Neural progenitor cell (in vitro differentiated cells): ENCODE data around the gene REL. TPM values are rescaled to one million over a fixed set of nuclear protein-coding genes. Genes with fewer than 3 reads are reported as not detected.

Experiments
- DNase-seq: peaks from one replicate; pipeline ENCODE4 v3.0.0-alpha.2; 2016; ENCODE audit warnings: low spot score
- H2AFZ ChIP-seq: fragments of 200-600 bp; sonication (generic); replicated peaks from 2 replicates; pipeline ENCODE4 v1.6.1; 2016; ENCODE audit warnings: antibody characterized with exemption
- H3F3A ChIP-seq: fragments of 200-600 bp; sonication (generic); 2 replicates; pipeline ENCODE4 v1.6.1; 2016; ENCODE audit warnings: antibody characterized with exemption, low read depth
- H3K27ac ChIP-seq: fragments of 200-600 bp; sonication (generic); 2 replicates; pipeline ENCODE4 v1.5.1; 2016; ENCODE audit warnings: mild to moderate bottlenecking
- H3K27me3 ChIP-seq: fragments of 200-600 bp; sonication (generic); 2 replicates; pipeline ENCODE4 v1.6.1; 2016; ENCODE audit warnings: mild to moderate bottlenecking, moderate library complexity
- H3K36me3 ChIP-seq: fragments of 200-600 bp; sonication (generic); 2 replicates; pipeline ENCODE4 v1.5.1; 2016
- H3K4me1 ChIP-seq: fragments of 200-600 bp; sonication (generic); 2 replicates; pipeline ENCODE4 v1.6.1; 2016; ENCODE audit warnings: mixed run types
- H3K4me2 ChIP-seq: fragments of 200-600 bp; sonication (generic); 2 replicates; pipeline ENCODE4 v1.6.1; 2016
- H3K4me3 ChIP-seq: fragments of 200-600 bp; sonication (generic); 2 replicates; pipeline ENCODE4 v1.5.1; 2016
- H3K79me2 ChIP-seq: fragments of 200-600 bp; sonication (generic); 2 replicates; pipeline ENCODE4 v1.6.1; 2016; ENCODE audit warnings: low read depth
- H3K9ac ChIP-seq: fragments of 200-600 bp; sonication (generic); 2 replicates; pipeline ENCODE4 v1.6.1; 2016
- H3K9me3 ChIP-seq: fragments of 200-600 bp; sonication (generic); 2 replicates; pipeline ENCODE4 v1.5.1; 2016; ENCODE audit warnings: low read depth
- H4K20me1 ChIP-seq: fragments of 200-600 bp; sonication (generic); 2 replicates; pipeline ENCODE4 v1.6.1; 2016; ENCODE audit warnings: low read depth
- H3K27ac Mint-ChIP-seq: 3 replicates; pipeline ENCODE4 v1.8.0; 2021; ENCODE audit warnings: mixed read lengths
- H3K27me3 Mint-ChIP-seq: 2 replicates; pipeline ENCODE4 v1.8.0; 2022; ENCODE audit warnings: low read depth, mild to moderate bottlenecking, inconsistent platforms, moderate library complexity, mixed read lengths; ENCODE audit not compliant: insufficient read depth
- H3K36me3 Mint-ChIP-seq: 3 replicates; pipeline ENCODE4 v1.8.0; 2021; ENCODE audit warnings: mixed read lengths
- H3K4me1 Mint-ChIP-seq: 3 replicates; pipeline ENCODE4 v1.8.0; 2021; ENCODE audit warnings: mixed read lengths
- H3K4me3 Mint-ChIP-seq: 3 replicates; pipeline ENCODE4 v1.8.0; 2021; ENCODE audit warnings: mild to moderate bottlenecking, moderate library complexity, mixed read lengths
- H3K9me3 Mint-ChIP-seq: 3 replicates; pipeline ENCODE4 v1.8.0; 2020; ENCODE audit warnings: mixed read lengths
- EZH2 ChIP-seq: fragments of 200-600 bp; sonication (generic); IDR thresholded peaks from 2 replicates; pipeline ENCODE4 v1.6.1; 2017; ENCODE audit warnings: antibody characterized with exemption, mild to moderate bottlenecking, moderate library complexity
- EZH2phosphoT487 ChIP-seq: fragments of 200-600 bp; sonication (generic); IDR thresholded peaks from 2 replicates; pipeline ENCODE4 v1.6.1; 2017; ENCODE audit warnings: antibody characterized with exemption
- total RNA-seq: library from RNA; depleted of rRNA; stranded (reverse); fragments of >200 nt; gene quantifications from 2 replicates; pipeline ENCODE4 v1.2.3, GENCODE V29; 2015; ENCODE audit warnings: low replicate concordance
- TF ChIP-seq, protein P1 (sequence below): fragments of 200-600 bp; sonication (generic); IDR thresholded peaks from 2 replicates; pipeline ENCODE4 v1.5.1; 2017; ENCODE audit warnings: antibody characterized with exemption, mild to moderate bottlenecking

REL gene
- total RNA-seq, 1 donor from 2014 or later = 12.0 TPM

DNA sequence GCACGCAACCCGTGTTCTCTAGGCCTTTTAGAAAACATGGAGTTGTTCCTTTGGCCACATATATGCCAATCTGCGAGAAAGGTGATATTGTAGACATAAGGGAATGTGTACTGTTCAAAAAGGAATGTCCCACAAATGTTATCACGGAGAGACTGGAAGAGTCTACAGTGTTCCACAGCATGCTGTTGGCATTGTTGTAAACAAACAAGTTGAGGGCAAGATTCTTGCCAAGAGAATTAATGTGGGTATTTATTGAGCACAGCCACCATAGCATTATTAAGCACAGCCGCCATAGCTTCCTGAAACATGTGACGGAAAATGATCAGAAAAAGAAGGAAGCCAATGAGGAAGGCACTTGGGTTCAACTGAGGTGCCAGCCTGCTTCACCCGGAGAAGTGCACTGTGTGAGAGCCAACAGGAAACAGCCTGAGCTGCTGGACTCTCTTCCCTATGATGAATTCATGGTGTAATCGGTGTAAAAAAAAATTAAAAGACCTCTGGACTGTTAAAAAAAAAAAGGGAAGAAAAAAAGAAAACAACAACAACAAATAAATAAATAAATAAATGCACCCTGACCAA lies 29.0 kb upstream of the REL start:
- no peaks in the 10 kb centered on the region for H3K79me2 ChIP-seq
- H3K9ac ChIP-seq = no peak overlapping the region
- H4K20me1 ChIP-seq = no peaks in the 10 kb centered on the region
- no peak overlapping the region for H2AFZ ChIP-seq
- no peak overlapping the region for H3K27ac ChIP-seq
- no peak for DNase-seq
- H3K27me3 ChIP-seq = no peaks in the 10 kb centered on the region
- Mint-ChIP-seq H3K27ac (no peak overlapping the region), H3K36me3 (no peaks in the 10 kb centered on the region), H3K9me3 (no peaks in the 10 kb centered on the region), H3K4me1 (no peaks in the 10 kb centered on the region), H3K27me3 (no peaks in the 10 kb centered on the region), H3K4me3 (no peak overlapping the region)
- H3K4me3 ChIP-seq = no peak overlapping the region
- no peak overlapping the region for H3K4me2 ChIP-seq
- TF ChIP-seq, protein P1, sequence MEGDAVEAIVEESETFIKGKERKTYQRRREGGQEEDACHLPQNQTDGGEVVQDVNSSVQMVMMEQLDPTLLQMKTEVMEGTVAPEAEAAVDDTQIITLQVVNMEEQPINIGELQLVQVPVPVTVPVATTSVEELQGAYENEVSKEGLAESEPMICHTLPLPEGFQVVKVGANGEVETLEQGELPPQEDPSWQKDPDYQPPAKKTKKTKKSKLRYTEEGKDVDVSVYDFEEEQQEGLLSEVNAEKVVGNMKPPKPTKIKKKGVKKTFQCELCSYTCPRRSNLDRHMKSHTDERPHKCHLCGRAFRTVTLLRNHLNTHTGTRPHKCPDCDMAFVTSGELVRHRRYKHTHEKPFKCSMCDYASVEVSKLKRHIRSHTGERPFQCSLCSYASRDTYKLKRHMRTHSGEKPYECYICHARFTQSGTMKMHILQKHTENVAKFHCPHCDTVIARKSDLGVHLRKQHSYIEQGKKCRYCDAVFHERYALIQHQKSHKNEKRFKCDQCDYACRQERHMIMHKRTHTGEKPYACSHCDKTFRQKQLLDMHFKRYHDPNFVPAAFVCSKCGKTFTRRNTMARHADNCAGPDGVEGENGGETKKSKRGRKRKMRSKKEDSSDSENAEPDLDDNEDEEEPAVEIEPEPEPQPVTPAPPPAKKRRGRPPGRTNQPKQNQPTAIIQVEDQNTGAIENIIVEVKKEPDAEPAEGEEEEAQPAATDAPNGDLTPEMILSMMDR = no peak
- no peak for TF ChIP-seq EZH2
- no peak for TF ChIP-seq EZH2phosphoT487
- no peaks in the 10 kb centered on the region for H3F3A ChIP-seq
- H3K4me1 ChIP-seq = peaks cover 6% of the 10 kb centered on the region
- no peaks in the 10 kb centered on the region for H3K36me3 ChIP-seq
- H3K9me3 ChIP-seq = no peaks in the 10 kb centered on the region

DNA sequence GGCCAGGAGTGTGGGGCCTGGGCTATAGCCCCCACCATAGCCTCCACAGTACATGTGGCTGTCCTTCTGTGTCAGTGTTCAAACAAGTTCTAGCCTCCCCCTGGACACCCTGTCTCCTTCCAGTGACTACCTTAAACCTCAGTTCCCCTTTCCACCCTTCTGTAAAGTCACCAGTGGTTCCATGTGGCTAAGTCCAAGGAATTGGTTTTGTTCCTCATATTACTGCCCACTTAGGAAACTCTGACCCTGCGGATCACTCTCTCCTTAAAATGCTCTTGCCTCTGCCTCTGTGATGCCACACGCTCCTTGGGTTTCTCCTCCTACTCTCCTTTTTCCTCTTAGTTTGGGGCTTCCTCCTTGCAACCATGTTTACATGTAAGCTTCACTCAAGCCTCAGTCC lies 27.8 kb upstream of the REL start:
- H3K79me2 ChIP-seq = no peaks in the 10 kb centered on the region
- DNase-seq = no peak
- H3K9me3 Mint-ChIP-seq = no peaks in the 10 kb centered on the region
- H3K9ac ChIP-seq = no peak overlapping the region
- no peaks in the 10 kb centered on the region for H3K4me1 ChIP-seq
- H3K36me3 ChIP-seq = no peaks in the 10 kb centered on the region
- no peaks in the 10 kb centered on the region for H3F3A ChIP-seq
- no peaks in the 10 kb centered on the region for H3K4me1 Mint-ChIP-seq
- no peak overlapping the region for H3K4me2 ChIP-seq
- peaks cover 3% of the 10 kb centered on the region for H3K27me3 Mint-ChIP-seq
- H3K27me3 ChIP-seq = no peaks in the 10 kb centered on the region
- H3K9me3 ChIP-seq = no peaks in the 10 kb centered on the region
- H3K36me3 Mint-ChIP-seq = no peaks in the 10 kb centered on the region
- no peak overlapping the region for H3K27ac Mint-ChIP-seq
- no peak overlapping the region for H2AFZ ChIP-seq
- H3K4me3 Mint-ChIP-seq = no peak overlapping the region
- H3K27ac ChIP-seq = no peak overlapping the region
- H4K20me1 ChIP-seq = no peaks in the 10 kb centered on the region
- H3K4me3 ChIP-seq = no peak overlapping the region
- TF ChIP-seq EZH2 (no peak), EZH2phosphoT487 (no peak)
- TF ChIP-seq, protein P1 = no peak

DNA sequence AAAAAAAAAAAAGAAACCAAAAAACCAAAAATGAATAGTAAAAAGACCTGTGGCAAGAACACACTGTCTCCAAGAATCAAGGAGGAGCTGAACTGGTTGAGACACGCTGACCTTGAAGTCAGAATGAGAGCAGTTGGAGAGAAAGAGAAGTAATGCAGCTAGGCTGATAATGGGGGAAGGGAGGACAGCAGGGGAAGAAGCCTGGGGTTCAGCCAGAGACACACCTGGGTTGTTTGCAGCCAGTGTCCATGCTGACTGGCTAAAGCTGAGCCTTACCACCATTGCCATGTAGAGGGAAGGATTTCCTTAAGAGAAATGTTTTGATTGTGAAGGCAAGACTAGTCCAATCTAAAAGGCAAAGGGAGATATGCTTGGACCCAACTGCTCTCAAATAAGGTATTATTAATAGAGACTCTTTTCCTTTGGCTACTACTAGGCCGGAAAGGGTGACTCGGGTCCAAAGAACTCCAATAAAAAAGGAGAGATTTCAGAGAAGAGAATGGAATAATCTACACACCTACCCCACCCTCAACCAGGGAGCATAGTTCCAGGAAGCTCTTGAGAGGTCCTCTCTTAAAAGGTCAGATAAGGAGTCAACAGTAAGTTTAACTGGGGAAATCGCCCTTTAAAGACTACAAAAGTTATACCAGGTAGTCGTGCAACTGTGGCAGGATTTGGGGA lies 25.2 kb upstream of the REL start:
- TF ChIP-seq EZH2 (no peak), EZH2phosphoT487 (no peak)
- TF ChIP-seq, protein P1 = no peak
- Histone ChIP-seq H3K9me3 (no peaks in the 10 kb centered on the region), H3K4me3 (no peak overlapping the region), H3F3A (no peaks in the 10 kb centered on the region), H3K79me2 (no peaks in the 10 kb centered on the region), H3K36me3 (no peaks in the 10 kb centered on the region), H2AFZ (no peak overlapping the region), H3K4me2 (no peak overlapping the region), H3K27me3 (no peaks in the 10 kb centered on the region), H4K20me1 (no peaks in the 10 kb centered on the region), H3K9ac (no peak overlapping the region), H3K27ac (no peak overlapping the region), H3K4me1 (no peaks in the 10 kb centered on the region)
- Mint-ChIP-seq H3K27ac (no peak overlapping the region), H3K27me3 (peaks cover 3% of the 10 kb centered on the region), H3K36me3 (no peaks in the 10 kb centered on the region), H3K4me1 (no peaks in the 10 kb centered on the region), H3K9me3 (no peaks in the 10 kb centered on the region), H3K4me3 (no peak overlapping the region)
- no peak for DNase-seq
